IPS-20b (cell line): ENCODE data around the gene CNBP.

Experiments used
- H3K27ac ChIP-seq: one replicate; pipeline ENCODE4 v1.5.1; 2013; ENCODE audit warnings: low read length
- H3K27me3 ChIP-seq: 2 replicates; pipeline ENCODE4 v1.6.1; 2013; ENCODE audit warnings: mild to moderate bottlenecking, low read length, inconsistent platforms; ENCODE audit not compliant: insufficient read depth
- H3K36me3 ChIP-seq: 2 replicates; pipeline ENCODE4 v1.6.1; 2013; ENCODE audit warnings: low read depth, mild to moderate bottlenecking, inconsistent platforms, low read length, moderate library complexity; ENCODE audit not compliant: insufficient read depth
- H3K4me1 ChIP-seq: 2 replicates; pipeline ENCODE4 v1.6.1; 2013; ENCODE audit warnings: mild to moderate bottlenecking, control low read depth, inconsistent platforms, low read length, moderate library complexity; ENCODE audit not compliant: insufficient read depth
- H3K4me3 ChIP-seq: 2 replicates; pipeline ENCODE4 v1.5.1; 2013; ENCODE audit warnings: mild to moderate bottlenecking, low read length, inconsistent platforms
- H3K9ac ChIP-seq: 2 replicates; pipeline ENCODE4 v1.6.1; 2013; ENCODE audit warnings: low read depth, mild to moderate bottlenecking, inconsistent platforms, low read length, moderate library complexity
- H3K9me3 ChIP-seq: 2 replicates; pipeline ENCODE4 v1.6.1; 2013; ENCODE audit warnings: mild to moderate bottlenecking, low read depth, low read length, inconsistent platforms; ENCODE audit not compliant: insufficient read depth

CNBP gene

DNA sequence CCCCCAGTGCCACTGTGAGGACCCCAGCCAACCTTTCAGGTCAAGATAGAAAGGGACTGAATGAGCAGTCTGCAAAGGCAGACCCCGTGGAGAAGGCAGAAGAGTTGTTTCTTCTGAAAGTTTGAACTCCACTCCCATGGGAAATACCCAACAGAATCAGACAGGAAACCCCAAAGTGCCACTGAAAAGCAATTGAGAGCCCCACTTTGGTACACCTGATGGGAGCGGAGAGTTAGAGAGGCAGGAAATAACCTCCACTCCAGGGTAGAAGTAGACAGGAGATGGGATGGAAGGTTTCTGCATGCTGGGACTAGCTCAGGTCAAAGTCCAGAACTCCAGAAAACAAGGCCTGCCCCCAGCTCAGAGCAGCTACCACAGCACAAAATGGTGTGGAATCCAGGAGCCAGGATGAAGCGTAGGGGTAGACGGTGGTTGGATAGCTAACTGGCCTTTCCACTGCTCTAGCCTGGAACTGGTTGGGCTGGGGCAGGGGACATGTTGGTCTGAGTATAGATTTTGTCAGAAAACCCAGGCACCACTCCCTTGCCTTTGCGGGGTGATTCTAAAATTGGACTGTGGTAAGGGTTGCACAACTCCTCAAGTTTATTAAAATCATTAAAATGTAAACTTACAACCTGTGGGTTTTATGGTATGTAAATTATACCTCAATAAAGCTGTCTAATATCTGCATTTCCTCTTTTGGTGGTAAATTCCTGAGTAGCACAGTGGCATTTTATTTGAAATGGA is 60.2 kb downstream of the CNBP start:
- no peaks in the 10 kb centered on the region for H3K27me3 ChIP-seq
- peaks cover 14% of the 10 kb centered on the region for H3K4me1 ChIP-seq
- no peak overlapping the region for H3K27ac ChIP-seq
- H3K4me3 ChIP-seq, result no peak overlapping the region
- H3K36me3 ChIP-seq, result no peaks in the 10 kb centered on the region
- no peak overlapping the region for H3K9ac ChIP-seq
- H3K9me3 ChIP-seq, result no peaks in the 10 kb centered on the region

DNA sequence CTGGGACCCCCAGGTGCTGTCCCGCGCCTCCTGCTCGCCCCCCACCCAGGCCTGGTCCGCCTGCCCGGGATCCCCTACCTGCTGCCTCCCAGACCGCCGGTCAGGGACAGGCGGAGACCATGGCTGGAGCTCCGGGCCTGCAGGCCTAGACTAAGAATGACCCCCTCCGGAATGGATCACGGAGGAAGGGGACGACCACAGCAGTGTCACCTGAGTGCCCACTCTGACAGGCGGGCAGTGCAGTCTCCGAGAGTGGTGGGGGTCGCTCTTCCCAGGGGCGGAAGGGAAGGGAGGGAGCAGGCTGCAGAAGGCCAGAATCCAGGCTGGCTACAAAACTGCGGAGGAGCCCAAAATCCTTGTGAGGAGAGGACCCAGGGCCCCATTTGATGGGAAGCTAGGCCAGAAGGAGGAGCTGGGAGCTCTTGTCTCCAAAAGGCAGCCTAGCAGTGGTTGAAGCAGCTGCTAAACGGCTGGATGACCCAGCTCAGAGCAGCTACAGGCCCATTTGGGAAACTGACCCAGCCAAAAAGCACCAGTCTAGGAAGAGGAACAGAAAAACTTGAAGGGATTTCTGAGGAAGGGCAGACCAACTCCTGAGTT is 61.2 kb downstream of the CNBP start:
- Histone ChIP-seq H3K36me3 (no peaks in the 10 kb centered on the region), H3K27ac (no peak overlapping the region), H3K27me3 (no peaks in the 10 kb centered on the region), H3K4me1 (peaks cover 14% of the 10 kb centered on the region), H3K4me3 (peak overlapping the region; percentile 84), H3K9ac (peak overlapping the region; percentile 68; the same call in 1 of the 2 replicates), H3K9me3 (no peaks in the 10 kb centered on the region)

DNA sequence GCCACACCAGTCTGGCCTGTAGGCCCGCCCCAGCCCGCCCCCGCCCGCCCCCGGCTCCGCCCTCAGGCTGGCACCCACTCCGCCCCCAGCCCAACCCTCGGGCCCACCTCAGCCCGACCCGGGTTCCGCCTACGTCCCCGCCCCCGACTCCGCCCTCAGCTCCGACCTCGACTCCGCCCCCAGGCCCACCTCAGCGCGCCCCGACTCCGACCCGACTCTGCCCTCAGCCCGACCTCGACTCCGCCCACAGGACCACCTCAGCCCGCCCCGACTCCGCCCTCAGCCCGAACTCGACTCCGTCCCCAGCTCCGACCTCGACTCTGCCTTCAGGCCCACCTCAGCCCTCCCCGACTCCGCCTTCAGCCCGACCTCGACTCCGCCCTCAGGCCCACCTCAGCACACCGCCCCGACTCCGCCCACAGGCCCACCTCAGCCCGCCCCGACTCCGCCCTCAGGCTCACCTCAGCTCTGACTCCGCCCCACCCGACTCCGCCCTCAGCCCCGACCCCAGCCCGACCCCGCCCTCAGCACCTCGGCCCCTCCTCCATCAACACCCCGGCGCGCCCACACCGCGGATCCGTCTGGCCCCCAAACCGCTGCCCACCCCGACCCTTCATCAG is 61.8 kb downstream of the CNBP start, which contains the start of gene RAB43:
RAB43 (minus strand) TSS at position 13 of the 620 bp plus-strand sequence. CDS start 315 bp downstream, outside the sequence.
- Histone ChIP-seq H3K36me3 (no peaks in the 10 kb centered on the region), H3K27me3 (no peaks in the 10 kb centered on the region), H3K9ac (peak within 1 kb of the TSS; percentile 83; the same call in 1 of the 2 replicates), H3K4me1 (peaks cover 20% of the 10 kb centered on the region), H3K9me3 (no peaks in the 10 kb centered on the region), H3K4me3 (peak within 1 kb of the TSS; percentile 84), H3K27ac (no peak within 1 kb of the TSS)

DNA sequence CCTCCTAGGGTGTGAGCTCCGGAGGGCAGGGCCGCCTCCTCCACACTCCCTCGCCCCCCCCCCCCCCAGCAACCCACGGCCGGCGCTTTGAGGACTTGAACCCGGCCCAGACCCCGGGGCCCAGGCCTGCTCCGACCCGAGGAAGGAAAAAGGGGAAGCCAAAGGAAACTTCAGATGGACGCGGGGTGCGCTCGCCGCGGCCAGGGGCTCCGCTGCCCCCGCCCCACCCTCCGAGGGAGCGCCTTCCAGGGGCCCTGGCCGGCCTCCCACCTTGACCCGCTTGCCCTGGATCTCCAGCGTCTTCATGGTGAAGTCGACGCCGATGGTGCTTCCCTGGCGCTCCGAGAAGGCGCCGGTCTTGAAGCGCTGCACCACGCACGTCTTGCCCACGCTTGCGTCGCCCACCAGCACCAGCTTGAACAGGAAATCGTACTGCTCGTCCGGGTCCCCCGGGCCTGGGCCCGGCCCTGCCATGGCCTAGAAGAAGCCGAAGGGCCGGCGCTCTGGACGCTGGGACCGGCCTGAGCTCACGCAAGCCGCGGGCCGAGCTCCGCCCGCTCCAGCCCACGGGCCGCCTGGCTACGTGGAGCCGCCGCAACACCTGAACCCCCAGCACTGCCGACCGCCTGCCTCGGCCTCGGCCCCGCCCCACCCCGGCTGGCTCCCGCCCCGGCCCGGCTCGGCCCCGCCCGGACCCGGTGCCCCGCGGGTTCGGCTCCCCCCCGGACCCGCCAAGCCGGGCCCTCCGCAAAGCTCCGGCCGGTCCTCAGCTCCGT is 62.5 kb downstream of the CNBP start:
- Histone ChIP-seq H3K9me3 (no peaks in the 10 kb centered on the region), H3K4me3 (peak overlapping the region; percentile 81), H3K9ac (peak overlapping the region; percentile 83; the same call in 1 of the 2 replicates), H3K27me3 (no peaks in the 10 kb centered on the region), H3K27ac (no peak overlapping the region), H3K4me1 (peaks cover 25% of the 10 kb centered on the region), H3K36me3 (no peaks in the 10 kb centered on the region)

DNA sequence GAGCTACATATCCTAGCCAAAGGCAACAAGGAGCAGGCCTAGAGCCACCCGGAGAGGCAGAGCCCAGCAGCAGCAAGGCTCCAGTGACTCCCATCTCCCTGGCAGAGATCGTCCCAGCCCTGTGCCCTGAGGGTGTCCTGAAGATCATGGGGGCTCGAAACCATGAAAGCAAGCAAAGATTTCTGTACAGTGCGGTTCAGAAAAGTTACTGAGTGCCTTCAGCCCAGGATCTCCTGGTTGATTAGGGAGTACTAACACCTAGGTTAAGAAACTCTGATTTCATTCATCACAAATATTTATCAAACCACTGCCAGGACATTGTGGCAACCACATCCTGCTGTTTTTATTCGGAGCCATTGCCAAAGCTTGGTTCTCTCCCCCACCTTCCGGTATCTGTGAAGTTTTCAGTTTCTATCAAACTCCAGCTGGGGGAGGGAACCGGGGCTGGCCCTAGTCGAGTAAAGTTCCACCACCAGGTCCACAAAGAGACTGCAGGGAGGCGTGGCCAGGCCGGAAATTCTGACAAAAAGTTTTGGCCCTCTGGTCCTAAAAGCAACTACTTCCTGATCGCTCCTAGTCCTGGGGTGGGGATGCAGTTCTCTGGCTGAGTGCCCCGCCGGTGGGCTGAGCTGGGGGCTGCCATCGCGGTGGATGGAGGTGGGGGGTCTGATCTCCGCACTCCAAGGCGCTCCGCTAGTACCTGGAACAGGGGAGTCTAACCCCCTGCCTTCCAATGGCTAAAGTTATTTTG is 63.3 kb downstream of the CNBP start:
- Histone ChIP-seq H3K9me3 (no peaks in the 10 kb centered on the region), H3K27ac (peak overlapping the region; percentile 57), H3K4me3 (peak overlapping the region; percentile 81), H3K9ac (peak overlapping the region; percentile 83; the same call in 1 of the 2 replicates), H3K27me3 (no peaks in the 10 kb centered on the region), H3K36me3 (no peaks in the 10 kb centered on the region), H3K4me1 (peaks cover 26% of the 10 kb centered on the region)

DNA sequence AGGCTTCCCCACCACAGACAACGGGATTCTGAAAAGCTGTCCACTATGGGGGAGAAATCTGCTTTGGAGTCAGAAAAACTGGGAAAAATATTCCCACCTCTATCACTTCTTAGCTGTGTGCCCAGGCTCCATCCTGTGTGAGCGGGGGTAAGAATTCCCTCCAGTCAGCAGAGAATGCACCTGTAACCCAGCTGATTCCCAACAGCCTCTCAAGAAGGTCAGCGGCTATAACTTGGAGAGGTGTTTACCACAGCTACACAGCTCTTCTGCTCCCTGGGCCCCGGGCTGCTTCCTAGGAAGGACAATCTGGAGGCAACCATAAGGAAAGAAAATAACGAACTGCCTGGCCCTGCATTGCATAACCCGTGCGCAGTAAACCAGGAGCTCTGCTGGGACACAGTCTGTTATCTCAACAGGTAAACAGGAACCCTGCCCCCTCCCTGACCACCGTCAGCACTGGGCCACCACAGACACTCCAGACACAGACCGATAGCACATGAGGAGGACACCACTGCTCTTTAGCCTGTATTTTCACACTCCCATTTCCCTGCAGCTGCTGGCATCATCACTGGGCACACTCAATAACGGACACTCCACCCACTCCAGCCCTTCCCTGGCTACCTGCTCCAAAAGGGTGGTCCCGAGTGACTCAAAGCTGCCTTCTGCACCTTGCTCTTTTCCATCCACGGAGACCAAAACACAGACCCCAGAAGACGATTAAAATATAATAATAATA is 64.2 kb downstream of the CNBP start:
- H3K27me3 ChIP-seq, result no peaks in the 10 kb centered on the region
- H3K4me1 ChIP-seq, result peaks cover 30% of the 10 kb centered on the region
- H3K4me3 ChIP-seq, result peak overlapping the region; percentile 81
- no peak overlapping the region for H3K27ac ChIP-seq
- peak overlapping the region; percentile 83; the same call in 1 of the 2 replicates for H3K9ac ChIP-seq
- H3K9me3 ChIP-seq, result no peaks in the 10 kb centered on the region
- H3K36me3 ChIP-seq, result no peaks in the 10 kb centered on the region

DNA sequence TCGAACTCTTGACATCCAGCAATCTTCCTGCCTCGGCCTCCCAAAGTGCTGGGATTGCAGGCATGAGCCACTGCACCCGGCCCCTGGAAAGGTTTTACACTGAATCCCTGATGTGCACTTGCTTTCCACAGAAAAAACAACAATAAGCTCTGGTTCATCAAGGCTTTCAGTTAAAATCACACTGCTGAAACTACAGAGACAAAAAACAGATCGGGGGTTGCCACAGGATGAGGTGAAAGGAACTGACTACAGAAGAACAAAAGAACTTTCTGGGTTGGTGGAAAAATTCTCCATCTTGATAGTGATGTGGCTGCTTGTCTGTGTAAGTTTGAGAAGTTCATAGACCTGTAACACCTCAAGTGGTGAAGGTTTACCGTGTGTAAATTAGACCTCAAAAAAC is 65.0 kb downstream of the CNBP start:
- H3K4me1 ChIP-seq, result peaks cover 35% of the 10 kb centered on the region
- H3K9ac ChIP-seq, result peak overlapping the region; percentile 83; the same call in 1 of the 2 replicates
- peak overlapping the region; percentile 81; the same call in 1 of the 2 replicates for H3K4me3 ChIP-seq

More for the DNA sequence above, 65.0 kb downstream of the CNBP start:
- Histone ChIP-seq H3K27ac (no peak overlapping the region), H3K9me3 (no peaks in the 10 kb centered on the region), H3K27me3 (no peaks in the 10 kb centered on the region), H3K36me3 (no peaks in the 10 kb centered on the region)
